NCI-H510A treated with DMSO at 0.1 percent for 48 hours (cell line): ENCODE measurements around the gene SLCO2A1.

Experiments
- DNase-seq: peaks from one replicate; lab custom pipeline; 2025; lab: John Stamatoyannopoulos, UW

SLCO2A1 gene

DNA sequence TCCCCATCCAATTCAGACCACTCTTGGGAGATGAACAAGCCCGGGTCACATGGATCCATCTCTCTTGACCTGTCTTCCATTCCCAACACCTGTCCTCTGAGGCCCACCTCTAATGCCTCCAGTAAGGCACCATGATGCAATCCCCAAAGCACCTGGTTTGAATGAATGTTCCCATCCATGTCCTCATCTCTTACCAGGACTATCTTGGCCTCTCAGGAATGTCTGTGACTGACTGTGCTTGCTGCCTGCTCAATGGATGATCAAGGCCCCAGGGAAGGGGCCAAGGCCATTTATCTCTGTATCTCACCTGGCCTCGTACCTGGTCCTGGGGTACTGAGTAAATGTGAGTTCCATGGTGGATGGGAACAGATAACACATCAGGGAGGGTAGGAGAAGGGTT is 49.7 kb downstream of the SLCO2A1 start:
- DNase-seq, result no peak

DNA sequence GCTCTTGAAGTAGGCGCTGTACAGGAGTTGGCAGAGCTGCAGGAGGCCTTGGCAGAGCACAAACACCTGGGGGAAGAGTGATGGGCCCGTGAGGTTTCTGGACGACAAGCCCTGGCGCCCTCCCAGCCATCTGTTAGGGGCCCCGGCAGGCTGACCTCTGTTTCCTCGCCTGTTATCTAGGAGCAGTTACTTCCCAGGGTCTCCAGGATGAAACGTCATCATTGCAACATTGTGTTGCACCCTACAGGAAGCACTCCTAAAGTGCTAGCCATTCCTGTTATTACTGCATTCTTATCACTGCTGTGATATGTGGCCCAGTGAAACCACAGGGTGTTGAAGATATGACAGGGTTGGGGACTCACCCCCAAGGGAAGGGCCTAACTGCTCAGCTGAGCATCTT is 50.2 kb downstream of the SLCO2A1 start:
- DNase-seq, result no peak

DNA sequence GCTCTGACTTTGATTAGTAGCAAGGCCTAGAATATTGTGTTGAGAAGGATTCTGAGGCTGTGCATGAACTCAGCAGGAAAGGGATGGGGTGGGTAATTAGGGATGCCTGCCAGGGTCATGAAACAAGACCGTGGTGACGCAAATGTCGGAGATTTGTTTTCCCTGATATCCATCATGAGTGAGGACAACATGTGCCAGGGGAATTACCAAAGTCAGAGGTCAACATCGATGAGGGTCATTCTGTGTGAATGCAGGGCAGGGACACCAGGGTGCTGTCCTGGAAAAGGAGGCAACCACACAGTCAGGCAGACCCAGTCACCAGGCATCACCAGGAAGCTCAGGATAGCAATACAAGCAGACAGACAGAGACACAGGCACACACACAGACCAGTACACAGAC is 52.2 kb downstream of the SLCO2A1 start:
- DNase-seq, result no peak

DNA sequence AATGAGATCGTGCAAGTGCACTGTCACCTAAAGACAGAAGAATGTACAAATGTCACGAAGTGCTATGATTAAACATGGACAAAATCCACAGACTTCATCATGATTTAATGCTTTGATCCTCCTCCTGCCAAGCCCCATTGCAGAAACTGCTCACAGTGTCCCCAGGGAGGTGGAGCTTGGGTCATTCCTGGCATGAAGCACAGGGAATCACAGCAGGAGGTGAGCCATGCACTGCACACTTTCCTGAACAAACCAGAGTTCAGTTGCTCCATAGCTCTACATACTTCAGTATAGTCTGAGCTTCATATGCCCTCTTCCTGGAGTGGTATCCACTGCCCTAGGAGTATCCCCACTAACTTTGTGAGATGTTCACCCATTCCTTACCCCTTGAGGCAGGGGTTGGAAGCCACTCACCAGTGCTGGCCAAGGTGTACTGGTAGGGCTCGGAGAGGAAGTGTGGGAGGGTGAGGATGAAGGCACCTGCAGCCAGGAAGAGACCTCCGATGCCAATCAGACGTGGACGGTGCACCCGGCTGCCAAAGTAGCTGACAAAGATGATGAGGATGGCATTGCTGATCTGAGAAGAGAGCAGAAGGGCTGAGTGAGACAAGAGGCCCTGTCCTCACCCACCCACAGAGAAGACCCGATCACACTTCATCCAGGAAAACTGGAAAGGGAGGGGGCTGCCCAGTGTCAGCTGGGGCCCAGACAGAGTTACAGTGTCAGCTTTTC is 56.3 kb downstream of the SLCO2A1 start:
- no peak for DNase-seq

DNA sequence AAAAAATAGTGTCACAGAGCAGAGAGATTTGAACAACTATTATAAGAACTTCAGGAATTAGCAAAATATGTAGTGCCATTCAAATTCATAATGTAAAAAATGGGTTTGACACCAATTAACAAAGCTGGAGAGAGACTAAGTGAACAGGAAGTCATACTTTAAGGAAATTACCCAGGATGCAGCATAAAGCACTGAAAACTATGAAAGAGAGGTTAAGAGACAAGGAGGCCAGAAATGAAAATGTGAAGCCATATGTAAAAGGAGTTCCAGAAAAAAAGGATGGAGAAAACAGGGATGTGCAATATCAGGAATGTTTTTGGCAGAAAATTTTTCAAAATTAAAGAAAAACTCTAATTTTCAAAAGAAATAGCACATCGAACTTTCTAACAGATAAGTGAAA is 57.6 kb downstream of the SLCO2A1 start:
- DNase-seq, result no peak

- no peak for DNase-seq
Measured at GRCh38 chr3:133970916-133971315, 58.8 kb downstream of the SLCO2A1 start.

GRCh38 chr3:133970339-133970738 is 59.4 kb downstream of the SLCO2A1 start:
- DNase-seq, result no peak

GRCh38 chr3:133967992-133968892 is 61.5 kb downstream of the SLCO2A1 start:
- DNase-seq, result no peak

DNA sequence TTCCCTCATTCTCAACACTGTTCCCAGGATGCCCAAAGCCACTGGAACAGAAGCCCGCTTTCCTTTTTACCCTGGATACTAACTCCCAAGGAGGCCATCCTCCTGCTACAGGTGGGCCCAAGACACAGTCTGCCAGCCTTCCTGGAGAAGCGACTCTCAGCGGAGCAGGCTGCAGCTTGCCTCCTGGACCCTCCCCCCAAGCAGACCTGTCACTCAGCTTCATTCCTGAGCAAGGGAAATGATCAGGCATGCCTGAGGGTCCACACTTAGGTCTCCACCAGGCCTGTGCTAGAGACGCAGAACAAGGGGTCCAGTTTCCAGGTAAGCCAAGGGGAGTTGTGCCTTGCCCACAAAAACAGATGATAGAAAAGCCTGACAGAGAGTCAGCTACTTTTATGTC is 62.8 kb downstream of the SLCO2A1 start:
- no peak for DNase-seq

GRCh38 chr3:133965906-133966305 is 63.8 kb downstream of the SLCO2A1 start:
- no peak for DNase-seq

DNA sequence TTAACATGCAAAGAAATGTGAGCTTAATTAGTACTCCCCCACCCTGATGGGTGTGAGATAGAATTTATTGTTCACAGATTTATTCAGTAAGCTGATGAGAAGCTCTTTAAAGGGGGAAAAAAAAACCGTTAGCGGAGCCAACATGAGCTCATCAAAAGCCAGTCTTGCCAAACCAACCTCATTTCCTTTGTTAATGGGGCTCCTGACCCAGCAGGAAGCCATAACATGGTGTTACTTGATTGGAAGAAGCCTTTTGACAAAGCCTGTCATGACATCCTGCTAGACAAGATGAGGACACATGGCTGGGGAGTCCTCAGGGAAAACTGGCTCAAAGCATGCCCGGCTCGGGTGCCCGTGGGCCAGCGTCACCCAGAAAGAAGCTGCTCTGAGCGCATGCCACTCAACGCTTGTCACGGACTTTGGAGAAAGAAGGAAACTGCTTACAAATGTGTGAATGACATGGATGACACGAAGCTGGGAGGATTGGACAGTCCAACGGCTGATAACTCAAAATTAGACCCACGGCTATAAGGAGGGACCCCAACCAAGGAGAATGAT is 64.6 kb downstream of the SLCO2A1 start:
- DNase-seq, result no peak

- DNase-seq, result no peak
Measured at GRCh38 chr3:133964547-133964946, 65.2 kb downstream of the SLCO2A1 start.

GRCh38 chr3:133963657-133964396 is 65.9 kb downstream of the SLCO2A1 start:
- DNase-seq, result no peak

DNA sequence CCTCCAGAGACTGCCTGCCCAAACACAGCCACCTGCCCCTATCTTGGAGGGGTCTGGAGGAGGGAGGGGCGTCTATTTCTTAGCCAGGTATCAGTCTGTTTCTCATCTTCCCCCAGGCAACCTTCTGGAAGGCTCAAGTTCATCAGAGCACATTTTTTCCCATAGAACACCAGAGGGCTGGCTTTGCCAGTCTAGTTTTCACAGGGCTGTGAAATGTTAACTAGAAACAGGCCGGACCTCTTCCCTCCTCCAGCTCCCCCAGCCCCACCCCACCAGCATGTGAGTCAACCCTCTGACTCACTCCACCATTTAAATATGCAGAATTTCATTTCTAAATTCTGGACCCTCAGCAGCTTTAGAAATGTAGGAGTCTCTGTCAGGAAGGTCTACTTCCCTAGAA is 66.9 kb downstream of the SLCO2A1 start:
- no peak for DNase-seq

DNA sequence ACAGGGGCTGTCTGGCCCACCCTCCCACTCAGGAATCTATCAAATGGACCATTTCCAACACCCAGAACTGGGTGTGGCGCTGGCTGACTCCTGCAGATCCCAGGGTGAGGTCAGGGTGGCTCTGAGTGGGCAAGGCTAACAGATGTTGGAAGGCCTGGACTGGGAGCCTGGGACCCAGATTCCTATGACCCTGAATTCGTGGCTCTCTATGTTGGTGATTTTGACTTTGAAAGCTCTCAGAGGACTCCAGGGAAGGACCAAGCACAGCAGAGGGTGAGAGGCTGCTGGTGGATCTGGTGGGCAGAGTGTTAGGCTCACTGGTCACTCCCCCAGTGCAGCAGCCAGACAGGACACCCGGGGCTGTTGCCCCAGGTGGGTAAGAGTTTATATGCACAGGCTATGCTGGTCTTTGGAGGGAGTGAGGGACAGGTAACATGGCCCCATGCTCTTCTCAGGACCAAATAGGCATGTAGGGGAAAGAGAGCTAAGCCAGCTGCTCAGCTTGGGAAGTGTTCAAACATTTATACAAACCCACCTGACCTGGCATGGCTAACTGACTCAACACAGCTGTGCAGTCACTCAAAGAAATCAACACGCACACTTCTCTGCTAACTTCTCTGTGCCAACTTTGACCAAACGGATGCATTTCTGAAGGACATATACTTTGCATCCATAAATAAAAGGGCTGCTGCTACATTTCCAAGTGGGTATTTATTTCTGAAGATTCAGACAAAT is 71.5 kb downstream of the SLCO2A1 start:
- no peak for DNase-seq

GRCh38 chr3:133956982-133957381 is 72.7 kb downstream of the SLCO2A1 start:
- DNase-seq, result no peak

GRCh38 chr3:133956353-133956752 is 73.4 kb downstream of the SLCO2A1 start:
- DNase-seq, result no peak

DNA sequence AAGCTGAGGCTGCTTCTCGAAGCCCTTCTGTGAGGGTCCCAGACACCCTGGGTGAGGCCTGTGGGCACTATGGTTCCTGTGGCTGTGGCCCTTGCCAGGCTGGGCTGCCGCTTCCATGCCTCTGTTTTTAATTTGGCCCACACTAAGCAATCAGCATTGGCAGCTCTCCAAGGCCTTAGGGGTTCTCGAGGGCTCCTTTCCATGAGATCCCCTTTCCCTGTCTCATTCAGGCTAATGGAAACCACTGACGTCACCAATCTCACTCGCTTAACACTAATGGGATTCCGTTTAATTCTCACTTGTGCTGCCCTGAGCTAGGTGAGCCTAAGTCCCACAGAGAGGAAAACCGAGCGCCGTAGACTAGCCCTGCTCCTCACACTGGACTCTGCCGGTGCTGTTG is 73.8 kb downstream of the SLCO2A1 start:
- DNase-seq, result no peak

DNA sequence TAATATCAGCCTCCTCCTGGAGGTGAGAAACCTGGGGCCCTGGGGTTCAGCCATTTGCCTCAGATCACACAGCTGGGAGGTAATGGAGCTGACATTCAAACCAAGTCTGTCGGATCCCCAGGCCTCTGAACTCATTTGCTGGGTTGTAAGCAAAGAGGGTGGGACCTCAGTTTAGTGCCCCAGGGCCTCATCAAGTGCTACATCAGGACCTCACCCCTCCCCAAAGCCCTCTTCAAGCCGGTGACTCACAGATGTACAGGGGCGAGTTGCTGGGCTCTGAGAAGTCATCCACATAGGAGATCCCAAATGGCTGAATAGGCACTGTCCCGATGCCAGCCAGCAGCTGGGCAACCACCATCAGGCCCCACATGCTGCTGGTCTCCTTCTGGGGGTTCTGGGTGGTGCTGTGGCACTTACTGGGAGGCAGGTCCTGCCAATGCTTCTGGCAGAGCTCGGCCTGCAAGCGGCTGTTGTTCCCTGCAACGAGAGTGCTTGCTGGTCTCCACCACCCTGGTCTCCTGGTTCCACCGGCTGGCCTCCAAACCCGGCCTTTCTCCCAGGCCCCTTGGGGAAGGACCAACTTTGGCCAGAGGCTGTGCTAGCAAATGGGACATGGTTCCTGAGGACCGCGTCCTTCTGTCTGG is 74.9 kb downstream of the SLCO2A1 start:
- no peak for DNase-seq

DNA sequence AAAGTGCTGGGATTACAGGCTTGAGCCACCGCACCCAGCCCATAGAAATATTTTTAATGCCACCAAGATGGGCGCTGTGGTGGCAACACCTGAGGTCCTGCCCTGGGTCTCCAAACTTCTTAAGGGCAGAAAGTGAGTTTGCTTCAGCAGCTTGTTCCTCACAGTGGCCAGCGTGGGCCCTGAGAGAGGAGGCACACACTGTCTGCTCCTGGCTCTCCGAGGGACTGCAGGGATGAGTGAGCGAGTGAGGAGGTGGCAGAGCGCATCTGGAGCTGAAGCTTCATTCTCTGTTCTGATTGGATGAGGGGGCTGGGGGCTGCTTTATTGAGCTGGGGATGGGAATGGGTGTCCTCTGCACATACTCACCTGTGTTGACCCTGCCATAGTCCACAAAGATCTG is 76.4 kb downstream of the SLCO2A1 start:
- DNase-seq, result no peak

- DNase-seq, result no peak
Measured at GRCh38 chr3:133949438-133949837, 80.3 kb downstream of the SLCO2A1 start.
